Amniotic stem cell (primary cell): ENCODE results near the gene RLN2.

ENCODE experiments used
- DNase-seq: peaks from one replicate; lab custom pipeline; 2025; lab: John Stamatoyannopoulos, UW

RLN2 gene

DNA sequence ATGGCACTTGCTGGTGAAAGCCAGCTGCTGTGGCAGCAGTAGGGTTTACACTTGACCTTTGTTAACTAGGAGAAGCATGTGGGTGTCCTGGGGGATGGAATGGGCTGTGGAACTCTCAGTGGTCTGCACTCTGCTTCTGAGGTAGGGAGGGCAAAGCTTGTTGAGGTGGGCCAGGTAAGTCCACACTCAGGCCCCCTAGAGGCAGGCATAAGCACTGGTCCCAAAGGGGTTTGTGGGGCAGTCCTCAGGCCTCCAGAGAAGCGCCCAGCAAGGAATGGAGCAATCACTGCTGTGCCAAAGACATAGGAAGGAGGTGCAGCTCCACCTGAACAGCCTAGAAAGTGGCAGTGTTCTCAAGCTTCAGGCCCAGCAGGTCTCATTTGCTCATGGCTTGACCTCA, 38.6 kb downstream of the RLN2 start:
- no peak for DNase-seq

- DNase-seq, result no peak
Observed at GRCh38 chr9:5264219-5264595, 40.3 kb downstream of the RLN2 start.

GRCh38 chr9:5263351-5264218, 40.9 kb downstream of the RLN2 start:
- DNase-seq, result no peak
